ENCODE data around the gene TATDN2. TPM values are rescaled to one million over a fixed set of nuclear protein-coding genes. Genes with fewer than 3 reads are reported as not detected.

The TATDN2 gene
- total and polyA plus RNA-seq, 9 of the 15 experiments (the other 6 are each of a cell fraction or from before 2014, with no cell fraction given): 5.2 to 44.7 (median 25.8) TPM

DNA sequence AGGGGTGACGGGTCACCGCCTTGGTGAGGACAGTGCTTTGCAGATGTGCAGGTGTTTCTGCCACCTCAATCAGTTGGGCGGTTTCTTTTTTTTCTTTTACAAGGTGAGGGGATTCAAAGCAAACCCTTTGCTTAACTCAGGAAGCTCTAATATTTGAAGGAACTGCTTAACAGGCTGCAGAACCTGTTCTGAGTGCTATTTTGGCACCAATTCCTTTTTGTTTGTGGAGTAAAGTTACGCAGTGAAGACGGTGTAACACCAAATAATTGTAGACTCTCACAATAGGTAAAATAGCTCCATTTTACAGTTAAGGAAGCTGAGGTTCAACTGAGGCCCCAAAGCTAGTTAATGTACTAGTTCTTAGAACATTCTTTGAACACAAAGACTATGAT, 37.9 kb downstream of the TATDN2 start:
- CTCF ChIA-PET (ENCODE audit: low intra/inter-chr PET ratio): no interaction called here
- FAIRE-seq: no peak
- ATAC-seq: no peak
- Histone ChIP-seq H4K20me1 (replicated peaks; ENCODE audit: control insufficient read depth, insufficient read depth, low read length) (no peaks in the 10 kb centered on the region), H3K27me3 (ENCODE audit: control insufficient read depth in 2 of 2, insufficient read depth in 2 of 2, low read length in 2 of 2) (no peaks in the 10 kb centered on the region), H3K9me1 (ENCODE audit: control insufficient read depth, insufficient read depth, low read length) (no peaks in the 10 kb centered on the region), H3K36me3 (ENCODE audit: control insufficient read depth, insufficient read depth, low read length) (peaks cover 45% of the 10 kb centered on the region), H3K9ac (ENCODE audit: insufficient read depth in 1 of 2, low read depth in 2 of 2, low read length in 2 of 2) (no peak overlapping the region), H3K9me3 (replicated peaks; ENCODE audit: control insufficient read depth, insufficient read depth, low read depth, low read length) (no peaks in the 10 kb centered on the region), H3K4me3 (no peak overlapping the region), H3K79me2 (ENCODE audit: control insufficient read depth, insufficient read depth, low read length) (no peaks in the 10 kb centered on the region), H3K27ac (ENCODE audit: extremely low read depth, low read depth, low read length) (no peak overlapping the region), H2AFZ (ENCODE audit: low read depth, low read length) (no peak overlapping the region), H3K4me2 (ENCODE audit: insufficient read depth, low read length) (no peak overlapping the region), H3K4me1 (replicated peaks in 1 of 2; ENCODE audit: control insufficient read depth in 2 of 2, insufficient read depth in 2 of 2, low read length in 2 of 2) (peaks cover 0 to 3% of the 10 kb centered on the region in 2 experiments; a peak in 2 of 5 replicates)
- POLR2A ChIA-PET: interaction anchor here (0.6 to 2.8 kb wide), 5 partner anchors 10 to 50 kb away, joined by 3 to 9 read pairs (median 4); no protein-coding TSS in a partner anchor
- 85% methylated on average over 5 of the region's 5 CpGs for WGBS (ENCODE audit: insufficient coverage, low coverage, missing lambda C conversion rate)
- no TSS peak for BruUV-seq (replicated peaks)
- no peak for TF ChIP-seq KDM5B (IDR thresholded peaks at IDR 0.05; ENCODE audit: insufficient replicate concordance, low read depth, low read length)
- TF ChIP-seq, protein P1, sequence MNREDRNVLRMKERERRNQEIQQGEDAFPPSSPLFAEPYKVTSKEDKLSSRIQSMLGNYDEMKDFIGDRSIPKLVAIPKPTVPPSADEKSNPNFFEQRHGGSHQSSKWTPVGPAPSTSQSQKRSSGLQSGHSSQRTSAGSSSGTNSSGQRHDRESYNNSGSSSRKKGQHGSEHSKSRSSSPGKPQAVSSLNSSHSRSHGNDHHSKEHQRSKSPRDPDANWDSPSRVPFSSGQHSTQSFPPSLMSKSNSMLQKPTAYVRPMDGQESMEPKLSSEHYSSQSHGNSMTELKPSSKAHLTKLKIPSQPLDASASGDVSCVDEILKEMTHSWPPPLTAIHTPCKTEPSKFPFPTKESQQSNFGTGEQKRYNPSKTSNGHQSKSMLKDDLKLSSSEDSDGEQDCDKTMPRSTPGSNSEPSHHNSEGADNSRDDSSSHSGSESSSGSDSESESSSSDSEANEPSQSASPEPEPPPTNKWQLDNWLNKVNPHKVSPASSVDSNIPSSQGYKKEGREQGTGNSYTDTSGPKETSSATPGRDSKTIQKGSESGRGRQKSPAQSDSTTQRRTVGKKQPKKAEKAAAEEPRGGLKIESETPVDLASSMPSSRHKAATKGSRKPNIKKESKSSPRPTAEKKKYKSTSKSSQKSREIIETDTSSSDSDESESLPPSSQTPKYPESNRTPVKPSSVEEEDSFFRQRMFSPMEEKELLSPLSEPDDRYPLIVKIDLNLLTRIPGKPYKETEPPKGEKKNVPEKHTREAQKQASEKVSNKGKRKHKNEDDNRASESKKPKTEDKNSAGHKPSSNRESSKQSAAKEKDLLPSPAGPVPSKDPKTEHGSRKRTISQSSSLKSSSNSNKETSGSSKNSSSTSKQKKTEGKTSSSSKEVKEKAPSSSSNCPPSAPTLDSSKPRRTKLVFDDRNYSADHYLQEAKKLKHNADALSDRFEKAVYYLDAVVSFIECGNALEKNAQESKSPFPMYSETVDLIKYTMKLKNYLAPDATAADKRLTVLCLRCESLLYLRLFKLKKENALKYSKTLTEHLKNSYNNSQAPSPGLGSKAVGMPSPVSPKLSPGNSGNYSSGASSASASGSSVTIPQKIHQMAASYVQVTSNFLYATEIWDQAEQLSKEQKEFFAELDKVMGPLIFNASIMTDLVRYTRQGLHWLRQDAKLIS (CRISPR knock-in tag; IDR thresholded peaks at IDR 0.05): no peak
- TF ChIP-seq NONO (IDR thresholded peaks at IDR 0.05; ENCODE audit: low read depth in 2 of 2, low read length in 1 of 2): no peak
- TF ChIP-seq, protein P2, sequence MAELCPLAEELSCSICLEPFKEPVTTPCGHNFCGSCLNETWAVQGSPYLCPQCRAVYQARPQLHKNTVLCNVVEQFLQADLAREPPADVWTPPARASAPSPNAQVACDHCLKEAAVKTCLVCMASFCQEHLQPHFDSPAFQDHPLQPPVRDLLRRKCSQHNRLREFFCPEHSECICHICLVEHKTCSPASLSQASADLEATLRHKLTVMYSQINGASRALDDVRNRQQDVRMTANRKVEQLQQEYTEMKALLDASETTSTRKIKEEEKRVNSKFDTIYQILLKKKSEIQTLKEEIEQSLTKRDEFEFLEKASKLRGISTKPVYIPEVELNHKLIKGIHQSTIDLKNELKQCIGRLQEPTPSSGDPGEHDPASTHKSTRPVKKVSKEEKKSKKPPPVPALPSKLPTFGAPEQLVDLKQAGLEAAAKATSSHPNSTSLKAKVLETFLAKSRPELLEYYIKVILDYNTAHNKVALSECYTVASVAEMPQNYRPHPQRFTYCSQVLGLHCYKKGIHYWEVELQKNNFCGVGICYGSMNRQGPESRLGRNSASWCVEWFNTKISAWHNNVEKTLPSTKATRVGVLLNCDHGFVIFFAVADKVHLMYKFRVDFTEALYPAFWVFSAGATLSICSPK (IDR thresholded peaks at IDR 0.05; ENCODE audit: borderline replicate concordance): no peak
- TF ChIP-seq GABPB2 (CRISPR knock-in tag; conservative IDR thresholded peaks at IDR 0.05): no peak
- TF ChIP-seq SMARCE1 (IDR thresholded peaks at IDR 0.05): no peak
- TF ChIP-seq CBFA2T2 (conservative IDR thresholded peaks at IDR 0.05): no peak
- no peak for TF ChIP-seq NFATC3 (IDR thresholded peaks at IDR 0.05)
- TF ChIP-seq ZNF717 (CRISPR knock-in tag; IDR thresholded peaks at IDR 0.05): no peak
- TF ChIP-seq RBM39 (optimal IDR thresholded peaks at IDR 0.05; ENCODE audit: low read depth, low read length): no peak
- no peak for TF ChIP-seq HDAC8 (tag; IDR thresholded peaks at IDR 0.05)
- intact Hi-C loops (cut with micrococcal nuclease): no loop called here
- DNase-seq (ENCODE audit: extremely low read depth in 1 of 4, low spot score in 3 of 4): no peak
- in situ Hi-C loops (cut with MboI): no loop called here

All from K562 (cell line).